Omental fat pad (tissue), 4 donors: ENCODE measurements around the gene KLC3. TPM values are rescaled to one million over a fixed set of nuclear protein-coding genes. Genes with fewer than 3 reads are reported as not detected.

Experiments used
- ATAC-seq: fragments of 150-250 bp; one replicate; pipeline ENCODE4 v1.9.1; 2016; ENCODE audit warnings: mild to moderate bottlenecking, moderate library complexity; ENCODE audit not compliant: low FRiP score
- DNase-seq: peaks from one replicate; pipeline ENCODE4 v3.0.0-alpha.2; 2019; ENCODE audit warnings: low spot score
- CTCF ChIP-seq, 3 donors: fragments of 450-650 bp; IDR thresholded peaks; one replicate each; pipeline ENCODE4 v1.5.1; 2016 to 2017; ENCODE audit warnings: antibody characterized with exemption in 3 of 3, mild to moderate bottlenecking in 3 of 3, moderate library complexity in 2 of 3
- total RNA-seq, 4 donors: library from RNA; depleted of rRNA; stranded (reverse); fragments of >200 nt; gene quantifications; one replicate each; pipeline ENCODE4 v1.1.0, GENCODE V29; 2016

Gene KLC3
- total RNA-seq, 4 donors from 2014 or later: 0.36 to 2.0 TPM; not detected in 2

GRCh38 chr19:45352062-45352461, 11.5 kb downstream of the KLC3 start:
- TF ChIP-seq CTCF (IDR thresholded peaks at IDR 0.05): no peak
- ATAC-seq (no peak), DNase-seq (no peak)

GRCh38 chr19:45352471-45352870, 11.9 kb downstream of the KLC3 start:
- no peak for ATAC-seq
- no peak for TF ChIP-seq CTCF (IDR thresholded peaks at IDR 0.05)
- no peak for DNase-seq

- DNase-seq: no peak
- ATAC-seq: no peak
- TF ChIP-seq CTCF (IDR thresholded peaks at IDR 0.05): no peak
Measured at GRCh38 chr19:45352914-45353796, 12.6 kb downstream of the KLC3 start.

GRCh38 chr19:45354241-45354842, 13.8 kb downstream of the KLC3 start:
- no peak for TF ChIP-seq CTCF (IDR thresholded peaks at IDR 0.05)
- no peak for ATAC-seq
- no peak for DNase-seq

- no peak for TF ChIP-seq CTCF (IDR thresholded peaks at IDR 0.05)
- DNase-seq: no peak
- ATAC-seq: no peak
Measured at GRCh38 chr19:45355402-45355801, 14.9 kb downstream of the KLC3 start.

- TF ChIP-seq CTCF (IDR thresholded peaks at IDR 0.05): no peak
- DNase-seq (no peak), ATAC-seq (no peak)
Measured at GRCh38 chr19:45355910-45356309, 15.4 kb downstream of the KLC3 start.
